OCI-LY7 (cell line): Measurements from ENCODE around the gene TLR9. TPM values are rescaled to one million over a fixed set of nuclear protein-coding genes. Genes with fewer than 3 reads are reported as not detected.
A peak's percentile ranks its signal among the peaks of the same experiment; 100 is the strongest.

Experiments used
- BruUV-seq: library from RNA; stranded (reverse); fragments of 400-500 nt; replicated peaks from 2 replicates; lab custom pipeline; 2021; lab: Mats Ljungman, UMichigan
- CTCF ChIA-PET: fragments of 300-600 bp; sonication (Branson Sonifier 250); formaldehyde crosslinking; loops from one replicate; lab custom pipeline; 2022; ENCODE audit warnings: antibody characterized with exemption; ENCODE audit not compliant: unreplicated experiment; lab: Charles Lee
- POLR2A ChIA-PET: fragments of 300-600 bp; sonication (Branson Sonifier 250); formaldehyde crosslinking; loops from one replicate; lab custom pipeline; 2022; ENCODE audit warnings: antibody characterized with exemption; lab: Charles Lee
- DNase-seq: peaks from one replicate; pipeline ENCODE4 v3.0.0-alpha.2; 2015; ENCODE audit warnings: low spot score
- H2AFZ ChIP-seq: fragments of 200-600 bp; sonication (generic), shearing (Covaris generic); 2 replicates; pipeline ENCODE4 v1.6.1; 2014; ENCODE audit warnings: mild to moderate bottlenecking, antibody characterized with exemption, low read length, moderate library complexity
- H3K27ac ChIP-seq: fragments of 200-600 bp; sonication (generic); 2 replicates; pipeline ENCODE4 v1.5.1; 2014; ENCODE audit warnings: mixed run types, low read depth, mild to moderate bottlenecking, moderate library complexity, low read length, inconsistent platforms; ENCODE audit not compliant: poor library complexity, severe bottlenecking
- H3K36me3 ChIP-seq: fragments of 200-600 bp; sonication (generic); 2 replicates; pipeline ENCODE4 v1.6.1; 2014; ENCODE audit warnings: mild to moderate bottlenecking, antibody characterized with exemption, low read length, moderate library complexity, mixed read lengths; ENCODE audit not compliant: insufficient read depth
- H3K4me1 ChIP-seq: fragments of 200-600 bp; sonication (generic); 2 replicates; pipeline ENCODE4 v1.5.1; 2014; ENCODE audit warnings: mild to moderate bottlenecking, low read length; ENCODE audit not compliant: insufficient read depth, poor library complexity, severe bottlenecking
- H3K4me2 ChIP-seq: fragments of 200-600 bp; sonication (generic); 2 replicates; pipeline ENCODE4 v1.6.1; 2014; ENCODE audit warnings: mild to moderate bottlenecking, low read length
- H3K4me3 ChIP-seq: fragments of 200-600 bp; sonication (generic); 2 replicates; pipeline ENCODE4 v1.5.1; 2014; ENCODE audit warnings: mild to moderate bottlenecking, low read depth, low read length; ENCODE audit not compliant: poor library complexity, severe bottlenecking
- H3K79me2 ChIP-seq: fragments of 200-600 bp; sonication (generic); 2 replicates; pipeline ENCODE4 v1.6.1; 2016; ENCODE audit warnings: low read depth, mild to moderate bottlenecking, low read length, moderate library complexity, mixed read lengths; ENCODE audit not compliant: insufficient read depth
- H3K9me2 ChIP-seq: fragments of 200-600 bp; sonication (generic); 2 replicates; pipeline ENCODE4 v1.6.1; 2016; ENCODE audit warnings: mild to moderate bottlenecking, low read length, mixed read lengths; ENCODE audit not compliant: insufficient read depth
- H3K9me3 ChIP-seq: fragments of 200-600 bp; sonication (generic); 2 replicates; pipeline ENCODE4 v1.6.1; 2014; ENCODE audit warnings: mild to moderate bottlenecking, mixed run types, low read length, mixed read lengths
- H4K20me1 ChIP-seq: fragments of 200-600 bp; sonication (generic); 2 replicates; pipeline ENCODE4 v1.6.1; 2014; ENCODE audit warnings: mild to moderate bottlenecking, antibody characterized with exemption, low read length, moderate library complexity, mixed read lengths; ENCODE audit not compliant: insufficient read depth
- EZH2phosphoT487 ChIP-seq: fragments of 200-600 bp; sonication (generic); IDR thresholded peaks from 2 replicates; pipeline ENCODE4 v1.6.1; 2018; ENCODE audit warnings: low read depth, borderline replicate concordance, mild to moderate bottlenecking, mixed run types, antibody characterized with exemption, low read length, moderate library complexity, mixed read lengths
- intact Hi-C: fragments of 100-400 bp; cut with micrococcal nuclease; formaldehyde crosslinking; loops from one replicate; pipeline ENCODE4 v1.10.0; 2022; ENCODE audit not compliant: unreplicated experiment
- total RNA-seq, 2 experiments: library from RNA; depleted of rRNA in 1 of 2; stranded (reverse); fragments of >200 nt in 1 of 2; shearing (Covaris generic) in 1 of 2; gene quantifications; 2 replicates each; pipeline ENCODE4 v1.2.3, GENCODE V29; 2014 to 2022
- TF ChIP-seq, protein P1 (sequence below): fragments of 200-600 bp; sonication (generic); conservative IDR thresholded peaks from 2 replicates; pipeline ENCODE4 v1.5.1; 2014; ENCODE audit warnings: mild to moderate bottlenecking, antibody characterized with exemption, low read length, moderate library complexity, mixed read lengths

TLR9 gene
- total RNA-seq, 2 experiments from 2014 or later, result 1.7 to 9.0 TPM

DNA sequence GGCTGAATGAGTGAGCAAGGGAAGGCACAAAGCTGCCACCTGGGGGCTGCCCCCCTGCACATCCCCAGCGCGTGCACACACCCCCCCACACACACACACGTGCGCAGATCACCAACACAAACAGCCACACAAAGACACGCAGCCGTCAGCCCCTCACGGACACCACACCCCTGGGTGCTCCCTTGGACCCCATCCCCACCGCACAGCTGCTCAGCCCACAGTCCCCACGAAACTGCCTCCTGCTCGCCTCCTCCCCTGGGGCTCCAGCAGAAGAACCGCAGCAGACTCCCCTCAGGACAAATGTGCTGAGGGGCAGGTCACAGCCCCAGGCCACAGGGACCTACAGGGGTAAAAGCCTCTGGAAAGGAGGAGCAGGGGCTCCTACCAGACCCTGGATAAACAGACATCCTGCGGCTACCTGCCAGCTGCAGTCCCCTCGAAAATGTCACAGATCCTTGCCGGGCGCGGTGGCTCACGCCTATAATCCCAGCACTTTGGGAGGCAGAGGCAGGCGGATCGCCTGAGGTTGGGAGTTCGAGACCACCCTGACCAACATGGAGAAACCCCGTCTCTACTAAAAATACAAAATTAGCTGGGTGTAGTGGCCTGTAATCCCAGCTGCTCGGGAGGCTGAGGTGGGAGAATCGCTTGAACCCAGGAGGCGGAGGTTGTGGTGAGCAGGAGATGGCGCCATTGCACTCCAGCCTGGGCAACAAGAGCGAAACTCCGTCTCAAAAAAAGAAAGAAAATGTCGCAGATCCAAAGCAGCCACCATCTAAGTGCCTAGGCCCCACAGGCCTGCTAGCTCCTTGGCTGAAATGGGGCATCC, 7.0 kb upstream of the TLR9 start:
- H3K79me2 ChIP-seq, result peaks cover 10% of the 10 kb centered on the region; the same call in 1 of the 2 replicates

DNA sequence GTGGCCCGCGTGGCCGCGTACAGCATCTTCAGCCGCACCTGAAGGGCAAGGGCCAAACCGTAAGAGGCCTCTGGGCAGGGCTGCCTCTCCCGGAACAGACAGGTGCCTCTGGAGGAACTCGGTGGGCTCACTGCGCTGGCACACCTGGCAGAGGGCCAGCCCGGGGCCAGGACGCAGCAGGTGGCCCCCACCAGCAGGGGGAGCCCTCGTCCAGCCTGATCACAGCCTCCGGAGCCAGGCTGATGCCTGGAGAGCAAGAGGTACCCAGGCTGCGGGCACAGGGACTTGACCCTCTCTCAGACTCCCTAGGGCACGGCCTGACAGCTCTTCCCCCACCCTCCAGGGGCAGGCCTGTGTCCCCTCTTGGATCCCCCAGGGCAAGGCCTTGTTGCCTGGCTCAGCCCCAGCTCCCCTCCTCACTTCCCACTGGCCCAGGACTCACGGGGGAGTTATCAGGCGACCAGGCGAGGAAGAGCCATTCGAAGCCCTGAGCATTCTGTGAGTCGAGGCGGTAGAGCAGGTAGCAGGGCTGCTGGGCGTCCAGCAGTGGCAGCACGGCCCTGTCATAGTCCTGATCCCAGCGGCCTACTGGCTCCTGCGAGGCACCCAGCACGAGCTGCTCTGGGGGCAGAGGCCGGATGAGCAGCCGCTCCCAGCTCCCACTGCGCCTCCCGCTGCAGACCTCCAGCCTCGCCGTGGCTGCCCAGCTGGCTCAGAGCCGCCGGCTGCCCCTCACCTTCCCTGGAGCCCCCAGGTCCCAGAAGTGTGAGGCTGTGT, 6.2 kb upstream of the TLR9 start:
- no peak for TF ChIP-seq EZH2phosphoT487
- TF ChIP-seq, protein P1, sequence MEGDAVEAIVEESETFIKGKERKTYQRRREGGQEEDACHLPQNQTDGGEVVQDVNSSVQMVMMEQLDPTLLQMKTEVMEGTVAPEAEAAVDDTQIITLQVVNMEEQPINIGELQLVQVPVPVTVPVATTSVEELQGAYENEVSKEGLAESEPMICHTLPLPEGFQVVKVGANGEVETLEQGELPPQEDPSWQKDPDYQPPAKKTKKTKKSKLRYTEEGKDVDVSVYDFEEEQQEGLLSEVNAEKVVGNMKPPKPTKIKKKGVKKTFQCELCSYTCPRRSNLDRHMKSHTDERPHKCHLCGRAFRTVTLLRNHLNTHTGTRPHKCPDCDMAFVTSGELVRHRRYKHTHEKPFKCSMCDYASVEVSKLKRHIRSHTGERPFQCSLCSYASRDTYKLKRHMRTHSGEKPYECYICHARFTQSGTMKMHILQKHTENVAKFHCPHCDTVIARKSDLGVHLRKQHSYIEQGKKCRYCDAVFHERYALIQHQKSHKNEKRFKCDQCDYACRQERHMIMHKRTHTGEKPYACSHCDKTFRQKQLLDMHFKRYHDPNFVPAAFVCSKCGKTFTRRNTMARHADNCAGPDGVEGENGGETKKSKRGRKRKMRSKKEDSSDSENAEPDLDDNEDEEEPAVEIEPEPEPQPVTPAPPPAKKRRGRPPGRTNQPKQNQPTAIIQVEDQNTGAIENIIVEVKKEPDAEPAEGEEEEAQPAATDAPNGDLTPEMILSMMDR, result peak; percentile 92
- H3K27ac ChIP-seq, result no peak overlapping the region
- no peak overlapping the region for H3K4me2 ChIP-seq
- CTCF ChIA-PET, result interaction anchor here (0.7 to 2.0 kb wide), 7 partner anchors 9 to 192 kb away, joined by 3 to 5 read pairs (median 3); no protein-coding TSS in a partner anchor
- intact Hi-C loops, result loop anchor here (2.0 kb wide), 1 partner anchor 107 kb away; no protein-coding TSS in a partner anchor
- H3K4me1 ChIP-seq, result peaks cover 12% of the 10 kb centered on the region
- no peaks in the 10 kb centered on the region for H4K20me1 ChIP-seq
- no TSS peak for BruUV-seq
- peaks cover 53% of the 10 kb centered on the region for H3K36me3 ChIP-seq
- no peak overlapping the region for H3K4me3 ChIP-seq
- POLR2A ChIA-PET, result interaction anchor here (0.6 to 1.2 kb wide), 2 partner anchors 142 to 162 kb away, joined by 3 read pairs; no protein-coding TSS in a partner anchor
- H2AFZ ChIP-seq, result no peak overlapping the region
- H3K9me3 ChIP-seq, result no peaks in the 10 kb centered on the region
- H3K79me2 ChIP-seq, result peaks cover 2% of the 10 kb centered on the region; the same call in 1 of the 2 replicates
- peak; percentile 80 for DNase-seq
- no peaks in the 10 kb centered on the region for H3K9me2 ChIP-seq

More for the DNA sequence above, 7.0 kb upstream of the TLR9 start:
- ChIA-PET POLR2A (no interaction called here), CTCF (interaction anchor here (0.9 to 2.0 kb wide), 4 partner anchors 8 to 191 kb away, joined by 3 to 5 read pairs (median 4); no protein-coding TSS in a partner anchor)
- intact Hi-C loops, result no loop called here
- Histone ChIP-seq H4K20me1 (no peaks in the 10 kb centered on the region), H3K4me2 (no peak overlapping the region), H2AFZ (no peak overlapping the region), H3K4me1 (peaks cover 9% of the 10 kb centered on the region), H3K4me3 (no peak overlapping the region), H3K9me3 (no peaks in the 10 kb centered on the region), H3K9me2 (no peaks in the 10 kb centered on the region), H3K27ac (no peak overlapping the region), H3K36me3 (peaks cover 52% of the 10 kb centered on the region)
- TF ChIP-seq, protein P1, result peak; percentile 34
- TF ChIP-seq EZH2phosphoT487, result no peak
- BruUV-seq, result no TSS peak
- DNase-seq, result no peak
